Parathyroid adenoma (tissue), 2 donors: ENCODE results near the gene TAF15.

Experiments used
- H2AFZ ChIP-seq: fragments of 300-600 bp; sonication (generic); one replicate; pipeline ENCODE4 v1.7.0; 2017; ENCODE audit warnings: antibody characterized with exemption, mild to moderate bottlenecking
- H3K27ac ChIP-seq: fragments of 300-600 bp; sonication (generic); one replicate; pipeline ENCODE4 v1.7.0; 2017
- H3K27me3 ChIP-seq: fragments of 300-600 bp; sonication (generic); one replicate; pipeline ENCODE4 v1.7.0; 2017; ENCODE audit warnings: low read length; ENCODE audit not compliant: control insufficient read depth, insufficient read depth
- H3K36me3 ChIP-seq: fragments of 300-600 bp; sonication (generic); one replicate; pipeline ENCODE4 v1.7.0; 2017; ENCODE audit warnings: low read length; ENCODE audit not compliant: control insufficient read depth, insufficient read depth
- H3K4me1 ChIP-seq: fragments of 300-600 bp; sonication (generic); one replicate; pipeline ENCODE4 v1.7.0; 2017; ENCODE audit warnings: control low read depth
- H3K4me2 ChIP-seq: fragments of 300-600 bp; sonication (generic); one replicate; pipeline ENCODE4 v1.7.0; 2017; ENCODE audit warnings: low read length
- H3K4me3 ChIP-seq: fragments of 300-600 bp; sonication (generic); one replicate; pipeline ENCODE4 v1.7.0; 2017; ENCODE audit warnings: low read depth, low read length
- H3K79me2 ChIP-seq: fragments of 300-600 bp; sonication (generic); one replicate; pipeline ENCODE4 v1.7.0; 2017; ENCODE audit warnings: control low read depth
- H3K9ac ChIP-seq: fragments of 300-600 bp; sonication (generic); one replicate; pipeline ENCODE4 v1.7.0; 2017; ENCODE audit warnings: mild to moderate bottlenecking
- H3K9me3 ChIP-seq: fragments of 300-600 bp; sonication (generic); one replicate; pipeline ENCODE4 v1.7.0; 2017; ENCODE audit warnings: low read length; ENCODE audit not compliant: control insufficient read depth
- CTCF ChIP-seq: fragments of 300-600 bp; sonication (generic); IDR thresholded peaks from one replicate; pipeline ENCODE4 v1.7.0; 2017; ENCODE audit warnings: antibody characterized with exemption, mild to moderate bottlenecking
- donor health status: primary hyperparathyroidism.

The TAF15 gene

GRCh38 chr17:35801583-35802224, 7.6 kb upstream of the TAF15 start:
- TF ChIP-seq CTCF, result no peak
- Histone ChIP-seq H3K79me2 (no peaks in the 10 kb centered on the region), H3K4me2 (no peak overlapping the region), H3K4me1 (peaks cover 10% of the 10 kb centered on the region), H3K36me3 (no peaks in the 10 kb centered on the region), H3K4me3 (no peak overlapping the region), H3K27me3 (no peaks in the 10 kb centered on the region), H2AFZ (no peak overlapping the region), H3K9ac (no peak overlapping the region), H3K9me3 (no peaks in the 10 kb centered on the region), H3K27ac (no peak overlapping the region)

GRCh38 chr17:35804658-35805192, 4.6 kb upstream of the TAF15 start:
- H2AFZ ChIP-seq, result peak overlapping the region; percentile 48
- H3K79me2 ChIP-seq, result peaks cover under 1% of the 10 kb centered on the region
- H3K36me3 ChIP-seq, result no peaks in the 10 kb centered on the region
- no peak overlapping the region for H3K4me3 ChIP-seq
- no peak overlapping the region for H3K27ac ChIP-seq
- no peak overlapping the region for H3K4me2 ChIP-seq
- peak; percentile 90 for TF ChIP-seq CTCF
- no peaks in the 10 kb centered on the region for H3K9me3 ChIP-seq
- no peaks in the 10 kb centered on the region for H3K27me3 ChIP-seq
- H3K9ac ChIP-seq, result no peak overlapping the region
- peaks cover 10% of the 10 kb centered on the region for H3K4me1 ChIP-seq

DNA sequence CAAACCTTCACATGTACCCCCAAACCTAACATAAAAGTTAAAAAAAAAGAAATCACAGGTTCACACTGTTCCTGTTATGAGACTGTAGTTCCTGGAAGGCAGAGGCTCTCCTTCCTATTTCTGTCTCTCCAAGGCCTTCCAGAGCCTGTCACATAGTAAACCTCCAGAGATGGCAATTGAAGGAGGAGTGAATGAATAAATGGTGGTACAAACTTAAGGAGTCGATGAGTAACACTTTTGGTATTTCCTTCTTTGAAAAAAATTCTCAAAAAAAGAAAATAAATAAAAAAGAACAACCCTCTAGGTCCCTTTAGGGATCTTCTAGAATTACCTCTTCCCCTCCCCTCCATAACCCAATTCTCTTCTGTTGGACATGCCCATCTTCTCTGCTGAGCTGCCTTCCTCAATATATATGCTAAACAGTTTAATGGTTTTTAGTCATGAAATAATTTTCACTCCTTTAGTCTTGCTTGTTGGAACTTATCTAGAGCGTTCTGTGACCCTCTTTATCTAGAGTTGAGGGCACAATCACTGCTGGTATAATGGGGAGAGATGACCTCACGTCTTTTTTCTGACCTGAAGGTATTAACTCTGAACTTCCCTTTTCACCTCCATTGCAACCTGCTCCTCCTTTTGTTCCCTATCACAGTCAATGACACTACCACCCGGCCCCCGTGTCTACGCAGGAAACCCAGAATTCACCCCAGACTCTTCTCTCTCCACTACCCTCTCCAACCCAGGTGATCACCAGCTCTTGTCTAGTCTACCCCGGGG, 1.7 kb upstream of the TAF15 start:
- no peak overlapping the region for H3K27ac ChIP-seq
- no peaks in the 10 kb centered on the region for H3K27me3 ChIP-seq
- H3K79me2 ChIP-seq, result peaks cover 13% of the 10 kb centered on the region
- H2AFZ ChIP-seq, result no peak overlapping the region
- no peaks in the 10 kb centered on the region for H3K36me3 ChIP-seq
- no peak overlapping the region for H3K4me2 ChIP-seq
- no peaks in the 10 kb centered on the region for H3K9me3 ChIP-seq
- no peak overlapping the region for H3K4me3 ChIP-seq
- H3K9ac ChIP-seq, result no peak overlapping the region
- H3K4me1 ChIP-seq, result peaks cover 8% of the 10 kb centered on the region
- no peak for TF ChIP-seq CTCF

DNA sequence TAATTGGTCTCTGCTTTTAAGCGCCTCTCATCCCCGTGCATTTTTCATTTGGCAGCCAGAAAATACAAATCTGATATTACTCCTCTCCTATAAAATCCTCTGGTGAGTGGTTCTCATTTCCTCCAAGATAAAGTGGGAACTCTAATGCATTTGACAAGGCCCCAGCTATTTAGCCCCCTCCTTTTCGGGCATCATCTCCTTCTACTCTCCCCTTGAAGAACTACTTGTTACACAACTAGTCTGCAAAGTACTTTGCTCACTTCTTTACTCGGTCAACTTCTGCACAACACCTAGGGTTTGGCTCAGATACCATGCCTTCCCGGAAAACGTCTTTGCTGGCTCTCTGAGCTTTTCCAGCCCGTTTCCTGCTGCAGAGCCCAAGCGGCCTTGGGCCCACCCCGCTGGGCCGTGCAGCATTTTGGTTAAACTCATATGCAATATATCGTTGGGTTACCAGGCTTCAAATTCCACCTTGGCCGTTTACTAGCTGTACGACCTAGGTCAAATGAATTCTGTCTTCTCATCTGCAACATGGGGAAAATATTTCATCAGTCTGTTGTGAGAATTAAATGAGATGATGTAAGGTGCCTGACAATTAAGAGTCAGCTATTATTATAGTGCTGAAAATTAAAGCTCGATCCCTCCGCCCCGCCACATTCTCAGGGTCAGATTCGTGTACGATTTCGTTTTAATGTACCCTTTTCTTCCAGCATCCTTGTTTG, 883 bp upstream of the TAF15 start:
- Histone ChIP-seq H3K36me3 (no peaks in the 10 kb centered on the region), H3K27me3 (no peaks in the 10 kb centered on the region)
- TF ChIP-seq CTCF, result no peak

More for the DNA sequence above, 883 bp upstream of the TAF15 start:
- H3K79me2 ChIP-seq, result peaks cover 17% of the 10 kb centered on the region
- H3K9me3 ChIP-seq, result no peaks in the 10 kb centered on the region
- H3K4me3 ChIP-seq, result peak overlapping the region; percentile 94
- no peak overlapping the region for H3K9ac ChIP-seq
- peaks cover 8% of the 10 kb centered on the region for H3K4me1 ChIP-seq
- peak overlapping the region; percentile 60 for H3K4me2 ChIP-seq
- H2AFZ ChIP-seq, result peak overlapping the region; percentile 90
- peak overlapping the region; percentile 99 for H3K27ac ChIP-seq
